SK-N-MC (cell line): ENCODE results near the gene SHOC2.

ENCODE experiments used
- DNase-seq: peaks from one replicate; pipeline ENCODE4 v3.0.0-alpha.2; 2011; ENCODE audit warnings: low read depth, low spot score
- H3K27ac ChIP-seq: fragments of 200-600 bp; sonication (generic); 2 replicates; pipeline ENCODE4 v1.5.1; 2016; ENCODE audit warnings: mixed run types
- H3K36me3 ChIP-seq: fragments of 200-600 bp; sonication (generic); 2 replicates; pipeline ENCODE4 v1.6.1; 2017; ENCODE audit warnings: antibody characterized with exemption, low read length, mixed read lengths; ENCODE audit not compliant: insufficient read depth
- H3K4me3 ChIP-seq: fragments of 200-600 bp; sonication (generic); 2 replicates; pipeline ENCODE4 v1.5.1; 2016
- H3K9ac ChIP-seq: fragments of 200-600 bp; sonication (generic); 2 replicates; pipeline ENCODE4 v1.8.0; 2017; ENCODE audit warnings: mixed run types, mixed read lengths; ENCODE audit not compliant: insufficient read length
- H3K9me3 ChIP-seq: fragments of 200-600 bp; sonication (generic); 2 replicates; pipeline ENCODE4 v1.6.1; 2017; ENCODE audit warnings: low read depth, mild to moderate bottlenecking, antibody characterized with exemption, low read length, moderate library complexity, mixed read lengths
- EZH2 ChIP-seq: fragments of 200-600 bp; sonication (generic); IDR thresholded peaks from one replicate; pipeline ENCODE4 v1.6.1; 2017; ENCODE audit warnings: antibody characterized with exemption
- FOXP2 ChIP-seq: optimal IDR thresholded peaks from 2 replicates; pipeline ENCODE3; 2011; ENCODE audit warnings: mild to moderate bottlenecking, moderate library complexity; ENCODE audit not compliant: insufficient read depth; ENCODE audit errors: extremely low read length, control extremely low read depth
- POLR2AphosphoS5 ChIP-seq: IDR thresholded peaks from 2 replicates; pipeline ENCODE4 v1.6.1; 2012; ENCODE audit warnings: mild to moderate bottlenecking, low read depth, low read length, borderline replicate concordance

SHOC2 gene

DNA sequence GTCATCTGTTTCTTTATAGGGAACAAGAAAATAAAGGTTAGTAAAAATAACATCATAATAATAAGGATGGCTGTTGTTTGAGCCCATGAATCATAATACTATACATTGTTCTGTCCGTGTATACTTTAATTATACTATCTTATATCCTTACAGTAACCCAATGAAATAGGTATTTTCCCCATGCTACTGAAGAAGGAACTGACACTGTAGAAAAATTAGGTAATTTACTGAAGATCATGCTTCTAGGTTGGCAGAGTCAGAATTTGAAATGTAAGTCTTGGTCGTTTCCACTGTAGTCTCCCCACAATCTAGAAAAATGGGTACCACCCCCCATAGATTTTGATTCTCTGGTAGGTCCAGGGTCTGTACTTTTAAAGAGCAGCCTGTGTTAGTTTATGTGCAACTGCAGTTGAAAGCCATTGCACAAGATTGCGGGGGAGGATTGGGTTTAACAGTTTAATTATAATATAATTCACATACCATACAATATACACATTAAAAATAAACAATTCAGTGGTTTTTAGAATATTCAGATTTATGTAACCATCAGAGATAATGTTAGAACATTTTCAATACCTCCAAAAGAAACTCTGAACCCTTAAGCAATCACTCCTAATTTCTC is 47.7 kb downstream of the SHOC2 start:
- TF ChIP-seq POLR2AphosphoS5 (no peak), FOXP2 (no peak), EZH2 (no peak)
- Histone ChIP-seq H3K9ac (no peak overlapping the region), H3K27ac (no peak overlapping the region), H3K9me3 (no peaks in the 10 kb centered on the region), H3K4me3 (no peak overlapping the region), H3K36me3 (no peaks in the 10 kb centered on the region)
- no peak for DNase-seq

GRCh38 chr10:110967645-110968044 is 48.2 kb downstream of the SHOC2 start:
- no peak for DNase-seq
- H3K4me3 ChIP-seq: no peak overlapping the region

DNA sequence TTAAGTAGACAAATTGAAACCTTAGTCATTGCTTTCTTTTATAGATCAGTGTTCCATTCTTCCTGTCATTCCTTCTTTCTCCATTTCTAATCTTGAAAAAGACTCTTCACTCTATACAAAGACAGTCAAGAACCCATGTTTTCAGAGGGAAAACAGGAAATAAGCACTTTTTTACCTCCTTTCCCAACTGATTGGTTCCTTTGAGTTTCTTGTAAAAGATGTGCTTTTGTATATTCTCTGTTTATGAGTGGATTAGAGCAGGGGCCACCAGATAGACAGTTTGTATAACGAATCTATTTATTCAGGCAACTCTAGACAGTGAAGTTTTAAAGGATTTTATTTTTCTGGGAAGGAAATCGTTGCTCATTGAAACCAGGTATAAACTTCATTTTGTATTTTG is 49.8 kb downstream of the SHOC2 start:
- no peak for DNase-seq
- Histone ChIP-seq H3K36me3 (no peaks in the 10 kb centered on the region), H3K27ac (peak overlapping the region; percentile 60; the same call in 1 of the 2 replicates), H3K4me3 (no peak overlapping the region; the same call in 1 of the 2 replicates), H3K9ac (no peak overlapping the region), H3K9me3 (no peaks in the 10 kb centered on the region)
- TF ChIP-seq EZH2 (no peak), FOXP2 (no peak), POLR2AphosphoS5 (no peak)

More at GRCh38 chr10:110967645-110968044, 48.2 kb downstream of the SHOC2 start:
- Histone ChIP-seq H3K27ac (no peak overlapping the region), H3K9me3 (no peaks in the 10 kb centered on the region), H3K9ac (no peak overlapping the region), H3K36me3 (no peaks in the 10 kb centered on the region)
- no peak for TF ChIP-seq EZH2

DNA sequence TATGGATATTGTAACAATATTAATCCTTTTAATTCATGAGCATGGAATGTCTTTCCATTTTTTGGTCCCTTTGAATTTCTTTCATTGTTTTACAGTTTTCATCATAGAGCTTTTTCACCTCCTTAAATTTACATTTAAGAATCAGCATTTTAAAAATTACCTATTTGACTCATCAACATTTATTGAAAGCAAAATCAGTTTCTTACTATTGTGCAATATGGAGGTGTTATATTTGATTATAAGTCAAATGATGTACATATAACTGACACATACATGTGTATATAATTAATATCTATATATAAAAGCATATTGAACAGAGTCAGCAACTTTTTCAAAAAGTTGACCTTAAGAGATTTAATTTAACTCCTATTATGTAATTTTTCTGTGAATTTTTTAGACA is 52.2 kb downstream of the SHOC2 start:
- DNase-seq: no peak
- Histone ChIP-seq H3K9ac (no peak overlapping the region), H3K9me3 (no peaks in the 10 kb centered on the region), H3K27ac (no peak overlapping the region), H3K4me3 (no peak overlapping the region), H3K36me3 (no peaks in the 10 kb centered on the region)
- TF ChIP-seq EZH2 (no peak), POLR2AphosphoS5 (no peak), FOXP2 (no peak)

DNA sequence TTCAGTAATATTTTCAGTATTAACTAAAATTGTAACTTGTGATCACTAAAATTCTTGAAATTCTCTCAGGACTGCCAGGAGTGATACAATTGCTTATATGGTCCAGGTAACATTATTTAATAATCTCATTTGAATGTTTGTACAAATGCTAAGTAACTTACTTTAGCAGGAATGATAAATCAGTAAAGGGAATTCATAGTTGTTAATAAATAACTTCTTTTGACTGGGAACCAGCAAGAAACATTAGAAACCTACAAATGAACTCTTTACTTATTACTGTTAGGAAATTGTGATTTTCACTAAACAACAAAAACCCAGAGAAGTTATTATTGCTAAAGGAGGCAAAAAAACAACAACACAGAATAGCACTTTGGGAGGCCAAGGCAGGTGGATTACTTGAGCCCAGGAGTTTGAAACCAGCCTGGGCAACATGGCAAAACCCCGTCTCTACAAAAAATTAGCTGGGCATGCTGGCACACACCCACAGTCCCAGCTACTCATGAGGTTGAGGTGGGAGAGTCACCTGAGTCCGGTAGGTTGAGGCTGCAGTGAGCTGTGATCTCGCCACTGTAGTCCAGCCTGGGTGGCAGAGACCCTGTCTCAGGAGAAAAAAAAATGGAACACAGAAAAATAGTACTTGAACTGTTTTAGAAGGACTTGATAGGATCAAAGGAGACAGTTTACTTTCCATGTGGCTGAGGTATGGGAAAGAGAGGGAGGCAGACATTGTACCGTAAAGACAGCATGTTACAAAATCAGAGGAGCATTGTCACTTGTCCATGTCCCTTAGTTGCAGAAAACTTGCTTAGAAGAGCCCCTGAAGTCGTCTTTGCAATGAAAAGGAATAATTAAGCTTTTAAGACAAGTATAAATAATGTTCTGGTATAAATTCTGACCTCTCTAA is 53.1 kb downstream of the SHOC2 start:
- no peak for DNase-seq
- TF ChIP-seq POLR2AphosphoS5: no peak
- TF ChIP-seq EZH2: no peak
- no peak for TF ChIP-seq FOXP2

GRCh38 chr10:110973400-110973799 is 54.0 kb downstream of the SHOC2 start:
- TF ChIP-seq POLR2AphosphoS5: no peak
- H3K9me3 ChIP-seq: no peaks in the 10 kb centered on the region
- no peak overlapping the region for H3K27ac ChIP-seq
- no peaks in the 10 kb centered on the region; the same call in 1 of the 2 replicates for H3K36me3 ChIP-seq
- H3K4me3 ChIP-seq: no peak overlapping the region
- H3K9ac ChIP-seq: no peak overlapping the region
- DNase-seq: no peak

More for the DNA sequence above, 53.1 kb downstream of the SHOC2 start:
- no peaks in the 10 kb centered on the region for H3K9me3 ChIP-seq
- no peak overlapping the region for H3K4me3 ChIP-seq
- H3K27ac ChIP-seq: no peak overlapping the region
- no peaks in the 10 kb centered on the region for H3K36me3 ChIP-seq
- no peak overlapping the region for H3K9ac ChIP-seq

DNA sequence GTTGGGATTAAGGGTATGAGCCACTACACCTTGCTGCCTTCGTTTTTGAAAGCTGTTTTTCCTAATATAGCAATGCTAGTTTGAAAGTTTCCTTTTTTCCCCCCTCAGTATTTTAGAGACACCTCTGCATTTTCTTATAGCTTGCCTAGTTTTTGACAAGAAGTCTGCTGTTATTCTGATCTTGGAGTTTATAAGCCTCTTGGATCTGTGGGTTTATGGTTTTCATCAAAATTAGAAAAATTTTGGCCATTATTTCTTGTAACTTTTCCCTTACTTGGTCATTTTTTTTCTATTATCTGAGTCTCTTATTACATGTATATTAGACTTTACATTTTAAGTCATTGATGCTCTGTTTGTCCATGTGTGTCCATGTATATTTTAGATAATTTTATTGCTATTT is 57.2 kb downstream of the SHOC2 start:
- H3K4me3 ChIP-seq: no peak overlapping the region
- no peak overlapping the region for H3K9ac ChIP-seq
- H3K27ac ChIP-seq: no peak overlapping the region
- no peaks in the 10 kb centered on the region; the same call in 1 of the 2 replicates for H3K36me3 ChIP-seq
- TF ChIP-seq EZH2 (no peak), FOXP2 (no peak), POLR2AphosphoS5 (no peak)
- H3K9me3 ChIP-seq: no peaks in the 10 kb centered on the region
- no peak for DNase-seq

DNA sequence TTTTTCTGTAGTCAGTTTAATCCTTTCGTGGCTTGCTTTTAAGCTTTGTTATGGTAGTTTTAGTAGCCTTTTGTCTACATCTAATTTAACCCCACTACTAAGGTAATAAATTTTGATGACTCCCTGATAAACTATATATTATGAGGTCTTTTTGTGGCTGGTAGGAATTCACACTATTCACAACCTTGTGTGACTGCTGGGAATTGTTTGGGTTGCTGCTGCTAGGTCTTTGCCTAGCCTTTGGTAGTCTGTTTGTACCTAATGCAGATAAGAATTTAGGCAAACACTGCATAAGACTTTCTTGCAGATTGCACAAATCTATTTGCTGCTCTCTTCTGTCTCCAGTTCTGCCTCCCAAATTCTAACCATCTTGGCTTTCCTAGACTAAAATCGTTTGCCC is 58.3 kb downstream of the SHOC2 start:
- no peak overlapping the region for H3K9ac ChIP-seq
- no peaks in the 10 kb centered on the region; the same call in 1 of the 2 replicates for H3K36me3 ChIP-seq
- no peak overlapping the region for H3K4me3 ChIP-seq
- H3K9me3 ChIP-seq: no peaks in the 10 kb centered on the region
- DNase-seq: no peak
- H3K27ac ChIP-seq: no peak overlapping the region
- no peak for TF ChIP-seq EZH2
- no peak for TF ChIP-seq POLR2AphosphoS5
- TF ChIP-seq FOXP2: no peak

DNA sequence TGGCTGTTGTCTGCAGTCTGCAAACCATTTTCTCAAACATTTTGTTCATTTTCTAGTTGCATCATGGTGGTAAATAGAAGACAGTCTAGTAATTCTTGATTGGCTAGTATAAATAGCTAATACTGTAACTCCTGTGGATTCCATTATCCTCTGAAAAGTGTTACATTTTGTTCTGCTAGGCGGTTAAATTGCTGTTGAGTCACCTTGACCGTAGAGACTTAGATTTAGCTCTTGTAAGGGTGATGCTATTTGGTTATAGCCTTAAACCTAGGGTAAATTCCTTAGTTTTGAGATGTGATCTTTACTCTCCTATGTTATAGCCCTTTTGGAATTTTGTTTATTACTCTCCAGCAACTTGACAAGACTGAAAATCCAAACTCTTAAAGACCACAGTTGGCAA is 58.8 kb downstream of the SHOC2 start:
- no peak for DNase-seq
- Histone ChIP-seq H3K4me3 (no peak overlapping the region), H3K9ac (no peak overlapping the region), H3K9me3 (no peaks in the 10 kb centered on the region), H3K27ac (no peak overlapping the region), H3K36me3 (no peaks in the 10 kb centered on the region; the same call in 1 of the 2 replicates)
- TF ChIP-seq POLR2AphosphoS5 (no peak), EZH2 (no peak), FOXP2 (no peak)
